Mucosa of descending colon (tissue), 3 donors: Measurements from ENCODE around the gene CDH4. TPM values are rescaled to one million over a fixed set of nuclear protein-coding genes. Genes with fewer than 3 reads are reported as not detected.

Source experiments
- ATAC-seq: fragments of 200-7000 bp; cut with Tn5 transposase; one replicate; pipeline ENCODE4 v1.9.1; 2020; ENCODE audit warnings: mild to moderate bottlenecking, moderate library complexity
- DNase-seq, 3 donors: peaks; one replicate each; pipeline ENCODE4 v3.0.0-alpha.2; 2020
- H3K36me3 ChIP-seq: fragments of 200-600 bp; one replicate; pipeline ENCODE4 v1.8.0; 2021; ENCODE audit warnings: low read depth, mild to moderate bottlenecking
- H3K4me1 ChIP-seq: fragments of 200-600 bp; one replicate; pipeline ENCODE4 v1.8.0; 2021; ENCODE audit warnings: low read depth, mild to moderate bottlenecking
- H3K4me3 ChIP-seq: fragments of 200-600 bp; one replicate; pipeline ENCODE4 v1.8.0; 2021; ENCODE audit warnings: mild to moderate bottlenecking
- H3K9me3 ChIP-seq: fragments of 200-600 bp; one replicate; pipeline ENCODE4 v1.8.0; 2021; ENCODE audit warnings: mild to moderate bottlenecking
- CTCF ChIP-seq: fragments of 200-600 bp; IDR thresholded peaks from one replicate; pipeline ENCODE4 v1.8.0; 2022; ENCODE audit warnings: antibody characterized with exemption, mild to moderate bottlenecking
- intact Hi-C, 2 donors: fragments of 100-400 bp; cut with DNase I in 1 of 2; cut with micrococcal nuclease in 1 of 2; formaldehyde crosslinking; loops; one replicate each; pipeline versions ENCODE4 v1.11.0 to v1.11.1; 2022; cut with DNase I, micrococcal nuclease
- total RNA-seq, 3 donors: library from RNA; stranded (reverse); fragmentation: NEBNext Ultra II Directional in 2 of 3; extraction: Animal tissue kit (Norgen Biotek cat#: 25700) in 2 of 3; gene quantifications; one replicate each; pipeline versions ENCODE4 v1.2.1 to v1.2.4, GENCODE V29; 2021 to 2023
- donor health status: DM: no; HTN: no; CAD: no; lungs with moderate emphysema.
- donor health status: DM: no; HTN: no; CAD: no.
- donor health status: DM: no; HTN: yes; CAD: no.

CDH4 gene
- total RNA-seq, 3 donors from 2014 or later: 0.16 TPM; not detected in 2

- Histone ChIP-seq H3K9me3 (no peaks in the 10 kb centered on the region), H3K4me1 (no peaks in the 10 kb centered on the region), H3K4me3 (no peak overlapping the region), H3K36me3 (no peaks in the 10 kb centered on the region)
- no peak for ATAC-seq
- TF ChIP-seq CTCF: no peak
- intact Hi-C loops: no loop called here
- DNase-seq: no peak
Measured at GRCh38 chr20:61559706-61560315, 307.8 kb downstream of the CDH4 start.

- peak in 2 of 3 donors; percentile 12 to 33 for DNase-seq
- ATAC-seq: peak; percentile 31
- intact Hi-C loops: no loop called here
- H3K4me1 ChIP-seq: no peaks in the 10 kb centered on the region
- no peak for TF ChIP-seq CTCF
- no peaks in the 10 kb centered on the region for H3K9me3 ChIP-seq
- H3K4me3 ChIP-seq: no peak overlapping the region
- no peaks in the 10 kb centered on the region for H3K36me3 ChIP-seq
Measured at GRCh38 chr20:61560361-61560853, 308.3 kb downstream of the CDH4 start.

GRCh38 chr20:61561111-61561830, 309.2 kb downstream of the CDH4 start:
- intact Hi-C loops: no loop called here
- no peak for TF ChIP-seq CTCF
- Histone ChIP-seq H3K4me3 (no peak overlapping the region), H3K9me3 (no peaks in the 10 kb centered on the region), H3K36me3 (no peaks in the 10 kb centered on the region), H3K4me1 (no peaks in the 10 kb centered on the region)
- ATAC-seq (no peak), DNase-seq (no peak)

- Histone ChIP-seq H3K36me3 (no peaks in the 10 kb centered on the region), H3K4me1 (no peaks in the 10 kb centered on the region), H3K9me3 (no peaks in the 10 kb centered on the region), H3K4me3 (no peak overlapping the region)
- DNase-seq: no peak
- no peak for TF ChIP-seq CTCF
- intact Hi-C loops: no loop called here
- no peak for ATAC-seq
Measured at GRCh38 chr20:61562491-61562890, 310.4 kb downstream of the CDH4 start.

GRCh38 chr20:61562897-61563504, 310.9 kb downstream of the CDH4 start:
- TF ChIP-seq CTCF: no peak
- intact Hi-C loops: no loop called here
- DNase-seq (no peak), ATAC-seq (no peak)
- H3K4me1 ChIP-seq: no peaks in the 10 kb centered on the region
- H3K4me3 ChIP-seq: no peak overlapping the region
- no peaks in the 10 kb centered on the region for H3K9me3 ChIP-seq
- H3K36me3 ChIP-seq: no peaks in the 10 kb centered on the region
